Neuronal stem cell (in vitro differentiated cells): ENCODE measurements around the gene GLDN.

ENCODE experiments used
- DNase-seq: peaks from one replicate; pipeline ENCODE4 v3.0.0-alpha.2; 2013; ENCODE audit warnings: low spot score
- H2AFZ ChIP-seq: one replicate; pipeline ENCODE4 v1.6.1; 2013; ENCODE audit warnings: mild to moderate bottlenecking, low read length, inconsistent platforms
- H2AK5ac ChIP-seq: 2 replicates; pipeline ENCODE4 v1.6.1; 2013; ENCODE audit warnings: low read depth, mild to moderate bottlenecking, inconsistent platforms, low read length, moderate library complexity, mixed read lengths
- H2BK120ac ChIP-seq: 2 replicates; pipeline ENCODE4 v1.6.1; 2013; ENCODE audit warnings: low read depth, mild to moderate bottlenecking, inconsistent platforms, low read length, moderate library complexity, mixed read lengths
- H2BK12ac ChIP-seq: one replicate; pipeline ENCODE4 v1.6.1; 2013; ENCODE audit warnings: low read length, inconsistent platforms
- H2BK15ac ChIP-seq: 2 replicates; pipeline ENCODE4 v1.6.1; 2013; ENCODE audit warnings: mild to moderate bottlenecking, low read length, inconsistent platforms, mixed read lengths
- H2BK5ac ChIP-seq: one replicate; pipeline ENCODE4 v1.6.1; 2013; ENCODE audit warnings: inconsistent platforms, mild to moderate bottlenecking, low read length, moderate library complexity
- H3K14ac ChIP-seq: one replicate; pipeline ENCODE4 v1.6.1; 2013; ENCODE audit warnings: low read length, inconsistent platforms
- H3K18ac ChIP-seq: 2 replicates; pipeline ENCODE4 v1.6.1; 2013; ENCODE audit warnings: low read length, inconsistent platforms
- H3K23ac ChIP-seq: 2 replicates; pipeline ENCODE4 v1.6.1; 2013; ENCODE audit warnings: low read depth, mild to moderate bottlenecking, mixed read lengths, low read length, inconsistent platforms; ENCODE audit not compliant: poor library complexity
- H3K27ac ChIP-seq: replicated peaks from 3 replicates; pipeline ENCODE4 v1.5.1; 2013; ENCODE audit warnings: low read length, inconsistent platforms
- H3K27me3 ChIP-seq, 3 experiments: 2 replicates each; pipeline ENCODE4 v1.6.1; 2013; ENCODE audit warnings: low read length in 3 of 3, mild to moderate bottlenecking in 2 of 3, inconsistent platforms in 1 of 3, low read depth in 1 of 3, mixed read lengths in 1 of 3, moderate library complexity in 1 of 3; ENCODE audit not compliant: control insufficient read depth in 3 of 3, insufficient read depth in 3 of 3
- H3K36me3 ChIP-seq, 2 donors: replicated peaks in 1 of 2; 2 replicates each; pipeline ENCODE4 v1.6.1; 2013; ENCODE audit warnings: low read length in 2 of 2; ENCODE audit not compliant: control insufficient read depth in 2 of 2, insufficient read depth in 2 of 2
- H3K4ac ChIP-seq: 2 replicates; pipeline ENCODE4 v1.6.1; 2013; ENCODE audit warnings: inconsistent platforms, mild to moderate bottlenecking, low read length, moderate library complexity
- H3K4me1 ChIP-seq, 2 donors: 1 replicate in 1 of 2; 2 replicates in 1 of 2; pipeline ENCODE4 v1.6.1; 2013; ENCODE audit warnings: low read length in 2 of 2, low read depth in 1 of 2; ENCODE audit not compliant: control insufficient read depth in 2 of 2, insufficient read depth in 1 of 2
- H3K4me2 ChIP-seq: one replicate; pipeline ENCODE4 v1.6.1; 2013; ENCODE audit warnings: mild to moderate bottlenecking, low read length, inconsistent platforms; ENCODE audit not compliant: insufficient read depth, poor library complexity, severe bottlenecking
- H3K4me3 ChIP-seq, 2 donors: 2 replicates each; pipeline ENCODE4 v1.5.1; 2013; ENCODE audit warnings: low read length in 2 of 2, mild to moderate bottlenecking in 2 of 2, inconsistent platforms in 1 of 2, moderate library complexity in 1 of 2
- H3K79me1 ChIP-seq: one replicate; pipeline ENCODE4 v1.6.1; 2013; ENCODE audit warnings: low read depth, mild to moderate bottlenecking, inconsistent platforms, low read length, moderate library complexity
- H3K9ac ChIP-seq: one replicate; pipeline ENCODE4 v1.6.1; 2013; ENCODE audit warnings: mild to moderate bottlenecking, low read depth, low read length, inconsistent platforms; ENCODE audit not compliant: poor library complexity
- H3K9me3 ChIP-seq, 2 donors: replicated peaks in 1 of 2; 2 replicates each; pipeline versions ENCODE3 to v1.6.1; 2013; ENCODE audit warnings: low read length in 2 of 2, mild to moderate bottlenecking in 2 of 2, inconsistent platforms in 1 of 2, low read depth in 1 of 2, mixed read lengths in 1 of 2, moderate library complexity in 1 of 2; ENCODE audit not compliant: control insufficient read depth in 2 of 2, insufficient read depth in 1 of 2
- H4K8ac ChIP-seq: one replicate; pipeline ENCODE4 v1.6.1; 2013; ENCODE audit warnings: low read depth, mild to moderate bottlenecking, inconsistent platforms, low read length, moderate library complexity
- H4K91ac ChIP-seq: one replicate; pipeline ENCODE4 v1.6.1; 2013; ENCODE audit warnings: low read length, low read depth, mild to moderate bottlenecking, inconsistent platforms; ENCODE audit not compliant: poor library complexity
- WGBS, 2 donors: extraction: QIAGEN DNeasy Blood & Tissue Kit; methylation state at CpG; one replicate each; pipeline ENCODE4 v1.1.7; 2013; ENCODE audit warnings: missing lambda C conversion rate in 2 of 2, mixed read lengths in 1 of 2; ENCODE audit not compliant: insufficient read length in 2 of 2, insufficient replicate concordance in 1 of 2; ENCODE audit errors: extremely low coverage in 2 of 2; 5-methylcytosine and 5-hydroxymethylcytosine counted together

Gene GLDN

DNA sequence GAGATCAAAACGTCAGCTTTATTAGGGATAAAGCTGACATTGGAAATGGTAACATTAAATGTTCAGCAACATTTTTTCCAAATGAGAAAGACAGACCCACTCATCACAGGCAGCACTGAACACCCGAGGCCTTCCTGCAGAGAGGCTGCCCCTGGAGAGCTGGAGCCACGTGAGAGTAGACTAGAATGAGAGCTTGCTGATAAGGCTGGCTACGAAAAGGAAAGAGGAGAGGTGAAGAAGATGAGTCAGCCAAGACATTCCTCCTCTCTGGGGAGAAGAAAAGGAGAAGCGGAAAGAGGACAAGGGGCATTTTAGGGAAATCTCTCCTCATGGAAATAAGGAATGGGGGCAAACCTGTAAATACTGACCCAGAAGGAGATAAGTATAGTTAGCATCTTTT lies 10.3 kb upstream of the GLDN start:
- no peaks in the 10 kb centered on the region for H3K27me3 ChIP-seq
- WGBS, 2 donors = no CpG with 5 or more reads among the region's 5 CpGs
- no peak overlapping the region for H3K4me3 ChIP-seq
- no peak overlapping the region for H2BK12ac ChIP-seq
- no peak overlapping the region for H2AK5ac ChIP-seq
- DNase-seq = no peak
- no peaks in the 10 kb centered on the region for H3K4me1 ChIP-seq
- H3K23ac ChIP-seq = no peak overlapping the region
- no peak overlapping the region for H3K4me2 ChIP-seq
- no peaks in the 10 kb centered on the region for H3K36me3 ChIP-seq
- H3K14ac ChIP-seq = no peak overlapping the region
- no peak overlapping the region for H3K9ac ChIP-seq
- no peak overlapping the region for H4K8ac ChIP-seq
- no peak overlapping the region for H2BK120ac ChIP-seq
- no peak overlapping the region for H3K27ac ChIP-seq
- no peaks in the 10 kb centered on the region for H3K79me1 ChIP-seq
- H3K18ac ChIP-seq = no peak overlapping the region
- no peak overlapping the region for H2BK15ac ChIP-seq
- no peak overlapping the region for H4K91ac ChIP-seq
- no peak overlapping the region for H2AFZ ChIP-seq
- no peak overlapping the region for H3K4ac ChIP-seq
- H2BK5ac ChIP-seq = no peak overlapping the region
- peaks cover 0 to 3% of the 10 kb centered on the region in 2 donors for H3K9me3 ChIP-seq

DNA sequence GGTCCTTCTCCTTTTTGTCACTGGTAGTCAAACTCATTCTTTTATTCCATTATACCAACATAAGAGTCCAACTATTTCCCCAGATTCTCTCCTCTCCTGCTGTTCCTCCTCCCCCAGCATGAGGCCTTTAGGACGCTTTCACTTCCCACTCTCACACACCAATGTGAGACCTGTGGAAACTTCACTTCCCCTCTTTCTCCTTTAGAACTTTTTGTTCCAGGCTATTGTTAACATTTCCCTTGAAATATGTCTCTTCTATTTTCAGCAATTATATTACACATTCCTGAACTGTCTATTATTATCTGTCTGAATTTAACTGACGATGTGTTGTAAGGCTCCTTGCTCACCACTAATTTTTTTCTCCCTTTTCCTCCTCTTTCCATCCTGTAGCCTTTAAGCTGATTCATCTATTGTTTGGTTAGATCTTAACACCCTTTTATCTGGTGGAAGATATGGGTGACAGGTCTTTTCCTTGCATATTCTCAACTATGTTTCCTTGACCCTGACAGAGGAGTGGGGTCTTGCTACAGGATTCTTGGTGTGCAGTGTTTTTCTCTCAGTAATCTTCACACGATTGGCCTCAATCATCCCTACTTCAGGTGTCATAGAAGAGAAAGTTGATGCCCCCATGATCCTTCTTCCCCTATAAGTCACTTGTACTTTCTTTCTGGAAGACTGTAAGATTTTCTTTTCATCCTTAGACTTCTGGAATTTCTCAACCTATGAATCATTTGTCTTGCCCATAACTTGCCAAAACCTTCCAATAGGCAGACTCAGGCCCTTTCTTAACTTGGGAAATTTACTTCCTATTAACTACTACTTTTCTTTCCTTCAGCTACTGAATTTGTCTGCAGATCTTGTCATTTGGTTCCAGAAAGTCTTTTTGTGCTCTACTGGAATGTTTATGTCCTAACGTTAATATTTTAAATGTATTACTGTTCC lies 9.0 kb upstream of the GLDN start:
- H3K4ac ChIP-seq = no peak overlapping the region
- H2BK15ac ChIP-seq = no peak overlapping the region
- peaks cover 0 to 3% of the 10 kb centered on the region in 2 donors for H3K9me3 ChIP-seq
- no peaks in the 10 kb centered on the region for H3K79me1 ChIP-seq
- no peak for DNase-seq
- H3K27ac ChIP-seq = no peak overlapping the region
- no peaks in the 10 kb centered on the region for H3K36me3 ChIP-seq
- H3K14ac ChIP-seq = no peak overlapping the region
- H2BK5ac ChIP-seq = no peak overlapping the region
- no peak overlapping the region for H2BK120ac ChIP-seq
- H3K23ac ChIP-seq = no peak overlapping the region
- no peak overlapping the region for H4K8ac ChIP-seq
- H3K4me3 ChIP-seq = no peak overlapping the region
- no peak overlapping the region for H3K9ac ChIP-seq
- no CpG with 5 or more reads among the region's 4 CpGs for WGBS, 2 donors
- H3K4me1 ChIP-seq = no peaks in the 10 kb centered on the region
- no peak overlapping the region for H2AK5ac ChIP-seq
- no peak overlapping the region for H3K18ac ChIP-seq
- H3K4me2 ChIP-seq = no peak overlapping the region
- H2BK12ac ChIP-seq = no peak overlapping the region
- no peak overlapping the region for H4K91ac ChIP-seq
- H3K27me3 ChIP-seq = no peaks in the 10 kb centered on the region
- no peak overlapping the region for H2AFZ ChIP-seq

DNA sequence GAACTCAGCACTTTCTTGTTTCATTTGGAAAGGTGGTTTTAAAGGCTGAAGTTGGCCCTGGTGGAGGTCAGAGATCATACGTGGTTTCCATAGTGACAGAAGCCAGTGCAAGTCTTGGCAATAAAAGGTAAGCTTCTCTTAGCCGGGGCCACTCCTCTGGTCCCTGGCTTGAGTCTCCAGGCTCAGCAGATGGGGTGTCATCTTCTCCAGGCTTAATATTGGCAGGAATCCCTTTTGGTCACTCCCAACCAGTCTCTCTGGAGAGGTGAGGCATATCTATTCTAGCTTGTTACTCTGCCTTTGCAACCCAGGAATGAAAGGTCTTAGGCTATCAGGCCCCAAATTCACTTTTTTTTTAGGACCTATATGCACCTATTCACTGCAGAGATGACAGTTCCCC lies 7.9 kb upstream of the GLDN start:
- no peaks in the 10 kb centered on the region for H3K79me1 ChIP-seq
- no peak overlapping the region for H4K91ac ChIP-seq
- no peak overlapping the region for H3K4me2 ChIP-seq
- no peak overlapping the region for H3K4ac ChIP-seq
- no peaks in the 10 kb centered on the region for H3K27me3 ChIP-seq
- no peak for DNase-seq
- no peak overlapping the region for H2BK120ac ChIP-seq
- H3K36me3 ChIP-seq = no peaks in the 10 kb centered on the region
- no CpG with 5 or more reads among the region's 2 CpGs for WGBS, 2 donors
- H3K18ac ChIP-seq = no peak overlapping the region
- no peak overlapping the region for H2AK5ac ChIP-seq
- H3K9me3 ChIP-seq = peaks cover 0 to 3% of the 10 kb centered on the region in 2 donors
- H3K23ac ChIP-seq = no peak overlapping the region
- H2BK5ac ChIP-seq = no peak overlapping the region
- H3K4me3 ChIP-seq = no peak overlapping the region
- H2AFZ ChIP-seq = no peak overlapping the region
- no peak overlapping the region for H4K8ac ChIP-seq
- H2BK12ac ChIP-seq = no peak overlapping the region
- no peak overlapping the region for H3K9ac ChIP-seq
- H3K4me1 ChIP-seq = no peaks in the 10 kb centered on the region
- H3K27ac ChIP-seq = no peak overlapping the region
- no peak overlapping the region for H3K14ac ChIP-seq
- H2BK15ac ChIP-seq = no peak overlapping the region

DNA sequence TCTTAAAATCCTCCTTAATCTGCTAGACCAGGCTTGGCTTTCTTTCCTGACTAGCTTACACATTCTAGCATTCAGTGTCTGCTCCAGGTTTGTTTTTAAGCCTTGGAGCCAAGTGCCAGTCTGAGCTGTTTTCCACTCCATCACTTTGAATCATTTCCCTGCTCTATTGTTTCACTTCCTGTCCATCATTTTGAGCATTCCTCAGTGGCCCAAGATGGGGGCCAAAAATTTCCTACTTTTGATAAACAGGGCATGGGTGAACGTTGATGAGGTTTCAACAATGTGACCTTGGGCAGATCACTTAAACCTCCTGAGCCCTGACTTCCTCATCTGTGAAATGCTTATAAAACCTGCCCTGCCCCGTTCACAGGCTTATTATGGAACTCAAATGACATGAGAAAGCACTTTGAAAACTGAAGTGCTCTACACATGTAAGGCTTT lies 7.4 kb upstream of the GLDN start:
- H4K8ac ChIP-seq = no peak overlapping the region
- H2AFZ ChIP-seq = no peak overlapping the region
- no peak overlapping the region for H3K4me2 ChIP-seq
- H3K36me3 ChIP-seq = no peaks in the 10 kb centered on the region
- H2BK120ac ChIP-seq = no peak overlapping the region
- DNase-seq = no peak
- H3K9me3 ChIP-seq = peaks cover 0 to 1% of the 10 kb centered on the region in 2 donors
- H2BK5ac ChIP-seq = no peak overlapping the region
- no peak overlapping the region for H3K27ac ChIP-seq
- H3K4me3 ChIP-seq = no peak overlapping the region
- H3K4me1 ChIP-seq = no peaks in the 10 kb centered on the region
- WGBS, 2 donors = no CpG with 5 or more reads among the region's 2 CpGs
- H3K4ac ChIP-seq = no peak overlapping the region
- H3K18ac ChIP-seq = no peak overlapping the region
- H3K9ac ChIP-seq = no peak overlapping the region
- H3K14ac ChIP-seq = no peak overlapping the region
- no peak overlapping the region for H4K91ac ChIP-seq
- no peak overlapping the region for H2BK15ac ChIP-seq
- H3K79me1 ChIP-seq = no peaks in the 10 kb centered on the region
- H3K23ac ChIP-seq = no peak overlapping the region
- H2AK5ac ChIP-seq = no peak overlapping the region
- H2BK12ac ChIP-seq = no peak overlapping the region
- no peaks in the 10 kb centered on the region for H3K27me3 ChIP-seq
